ENCODE results near the gene RAB44.

RAB44 gene

DNA sequence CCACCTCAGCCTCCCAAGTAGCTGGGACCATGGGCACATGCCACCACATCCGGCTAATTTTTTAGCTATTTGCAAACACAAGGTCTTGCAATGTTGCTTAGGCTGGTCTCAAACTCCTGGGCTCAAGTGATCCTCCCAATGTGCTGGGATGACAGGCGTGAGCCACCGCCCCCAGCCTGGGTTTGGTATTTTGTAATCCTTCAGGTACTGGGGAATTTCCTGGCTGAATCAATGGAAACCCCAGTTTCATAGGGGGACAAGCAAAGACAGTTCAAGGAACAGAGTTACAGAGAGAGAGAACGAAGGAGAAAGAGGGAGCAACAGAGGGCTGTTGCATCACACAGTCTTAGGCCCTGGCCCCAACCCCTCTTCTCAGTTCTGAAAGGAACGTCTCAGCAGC, 35.7 kb downstream of the RAB44 start:
- DNase-seq: no peak

GRCh38 chr6:36734486-36735060, 36.9 kb downstream of the RAB44 start:
- DNase-seq: no peak

GRCh38 chr6:36735110-36736071, 37.8 kb downstream of the RAB44 start:
- no peak for DNase-seq

- no peak for DNase-seq
These were observed 39.6 kb downstream of the RAB44 start for GRCh38 chr6:36737043-36737785.

DNA sequence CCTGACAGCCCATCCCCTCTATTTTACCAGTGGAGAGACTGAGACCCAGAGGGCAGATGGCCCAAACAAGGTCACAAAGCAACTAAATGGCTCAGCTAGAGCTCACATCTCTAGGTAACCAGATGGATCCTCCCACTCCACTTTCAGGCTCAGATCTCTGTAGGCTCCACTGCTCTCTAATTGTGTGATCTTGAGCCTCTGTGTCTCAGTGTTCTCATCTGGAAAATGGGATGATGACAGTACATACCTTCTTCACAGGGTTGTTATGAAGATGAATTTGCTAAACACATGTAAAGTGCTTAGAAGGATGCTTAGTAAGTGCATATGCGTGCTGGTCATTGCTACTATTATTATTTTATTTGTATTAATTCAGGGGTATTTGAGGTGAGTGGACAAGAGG, 40.5 kb downstream of the RAB44 start:
- DNase-seq: no peak

DNA sequence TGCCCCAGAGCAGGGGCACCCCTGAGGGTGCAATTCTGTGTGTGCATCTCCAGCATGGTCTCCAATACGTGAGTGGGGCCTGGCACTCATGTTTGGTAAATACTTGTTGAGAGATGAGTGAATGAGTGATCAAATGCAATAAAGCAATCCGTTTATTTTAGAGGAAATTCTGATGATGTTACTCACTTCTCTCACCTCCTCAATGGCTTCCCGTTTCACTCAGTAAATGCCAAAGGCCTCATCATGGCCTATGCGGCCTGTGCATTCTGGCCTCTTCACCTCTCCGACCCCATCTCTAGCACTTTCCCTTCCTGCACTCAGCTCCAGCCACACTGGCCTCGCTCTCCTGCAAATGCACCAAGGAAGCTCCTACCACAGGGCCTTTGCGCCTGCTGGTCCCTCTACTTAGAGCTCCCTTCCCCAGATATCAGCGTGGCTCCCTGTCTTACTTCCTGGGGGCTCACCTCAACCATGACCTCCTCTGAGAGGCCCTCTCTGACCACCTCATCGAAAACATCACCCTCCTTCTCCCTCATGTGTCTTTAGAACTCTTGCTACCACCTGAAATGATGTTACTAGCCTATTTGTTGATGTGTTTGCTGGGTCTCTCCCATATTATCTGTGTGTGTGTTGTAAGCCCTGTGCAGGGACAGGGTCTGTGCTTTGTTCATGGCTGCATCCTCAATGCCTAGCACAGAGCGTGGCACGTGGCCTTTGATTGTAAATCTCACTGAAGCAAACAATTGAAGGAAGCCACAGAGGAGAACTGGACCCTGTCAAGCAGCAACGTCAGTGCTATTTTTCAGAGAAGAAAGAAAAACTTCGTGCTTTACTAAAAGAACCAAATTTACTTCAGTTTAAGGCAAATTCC, 42.6 kb downstream of the RAB44 start:
- DNase-seq: no peak

GRCh38 chr6:36740818-36741179, 43.2 kb downstream of the RAB44 start:
- DNase-seq: no peak

GRCh38 chr6:36742146-36742545, 44.5 kb downstream of the RAB44 start:
- no peak for DNase-seq

GRCh38 chr6:36743032-36743431, 45.4 kb downstream of the RAB44 start:
- no peak for DNase-seq

- DNase-seq: no peak
These were observed 46.1 kb downstream of the RAB44 start for GRCh38 chr6:36743538-36744303.

DNA sequence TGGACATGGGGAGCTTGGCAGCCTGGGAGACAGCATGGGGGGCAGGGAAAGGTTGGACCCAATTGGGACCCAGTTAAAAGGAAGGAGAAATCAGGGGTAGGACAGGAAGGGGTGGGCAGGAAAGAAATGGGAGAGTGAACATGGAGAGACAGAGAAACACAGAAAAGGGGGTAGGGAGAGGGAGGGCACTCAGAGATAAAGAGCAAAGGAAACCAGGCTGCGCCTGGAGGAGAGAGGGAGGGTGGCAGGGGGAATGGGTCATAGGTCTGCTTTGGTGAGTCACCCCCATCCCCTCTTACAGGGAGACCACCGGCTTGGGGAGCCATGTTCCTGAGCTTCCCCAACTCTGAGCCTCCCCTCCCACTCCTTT, 46.7 kb downstream of the RAB44 start:
- no peak for DNase-seq

- no peak for DNase-seq
These were observed 47.7 kb downstream of the RAB44 start for GRCh38 chr6:36745283-36745682.

GRCh38 chr6:36745836-36746235, 48.2 kb downstream of the RAB44 start:
- DNase-seq: no peak

DNA sequence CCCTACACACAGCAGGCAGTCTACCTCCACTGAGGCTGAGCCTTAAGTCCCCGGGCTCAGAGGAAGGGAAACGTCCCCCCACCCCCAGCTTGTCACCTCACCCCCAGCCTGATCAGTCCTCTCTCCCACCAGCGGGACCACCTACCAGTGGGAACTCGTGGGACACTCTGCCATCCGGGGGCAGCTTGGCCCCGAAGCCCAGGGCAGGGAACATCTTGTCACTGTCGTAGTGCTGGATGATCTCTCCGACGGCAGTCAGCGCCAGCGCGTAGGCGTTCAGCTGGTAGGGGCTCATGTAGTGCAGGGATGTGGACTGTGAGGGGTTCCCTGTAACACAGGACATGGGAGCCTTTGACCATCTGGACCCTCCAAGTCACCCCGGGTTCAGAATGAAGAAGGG, 48.6 kb downstream of the RAB44 start:
- no peak for DNase-seq

GRCh38 chr6:36749829-36750489, 52.3 kb downstream of the RAB44 start:
- no peak for DNase-seq

DNA sequence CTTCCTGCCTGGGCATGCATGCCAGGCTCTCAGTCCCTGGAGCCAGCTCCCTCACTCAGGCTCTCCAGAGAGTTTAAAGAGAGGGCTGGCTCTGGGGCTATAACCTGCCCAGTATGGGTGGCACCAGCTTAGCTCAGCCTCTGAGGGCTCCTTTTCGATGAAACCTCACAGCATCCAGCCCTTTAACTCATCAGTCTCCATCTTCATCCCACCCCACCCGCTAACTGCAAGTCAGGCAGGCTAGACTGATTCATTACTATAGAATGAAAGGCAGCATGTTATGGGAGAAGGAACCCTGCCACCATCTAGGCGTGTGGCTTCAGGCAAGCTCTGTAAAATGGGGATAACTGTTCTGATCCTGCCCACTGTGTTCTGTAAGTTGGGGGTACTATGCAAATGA, 53.5 kb downstream of the RAB44 start:
- DNase-seq: no peak

GRCh38 chr6:36751833-36752186, 54.2 kb downstream of the RAB44 start:
- DNase-seq: no peak

- no peak for DNase-seq
These were observed 54.7 kb downstream of the RAB44 start for GRCh38 chr6:36752187-36752885.

- DNase-seq: no peak
These were observed 55.4 kb downstream of the RAB44 start for GRCh38 chr6:36752886-36753506.

- no peak for DNase-seq
These were observed 56.2 kb downstream of the RAB44 start for GRCh38 chr6:36753671-36754405.
